K562 treated with DMSO at 1 percent for 48 hours (cell line): ENCODE results near the gene TMX2. TPM values are rescaled to one million over a fixed set of nuclear protein-coding genes. Genes with fewer than 3 reads are reported as not detected.

Experiments used
- total RNA-seq: library from RNA; unstranded; fragments of 300-600 nt; gene quantifications from 2 replicates; pipeline ENCODE4 v1.2.3, GENCODE V29; 2022; ENCODE audit warnings: low replicate concordance; ENCODE audit errors: extremely low read depth

TMX2 gene, protein sequence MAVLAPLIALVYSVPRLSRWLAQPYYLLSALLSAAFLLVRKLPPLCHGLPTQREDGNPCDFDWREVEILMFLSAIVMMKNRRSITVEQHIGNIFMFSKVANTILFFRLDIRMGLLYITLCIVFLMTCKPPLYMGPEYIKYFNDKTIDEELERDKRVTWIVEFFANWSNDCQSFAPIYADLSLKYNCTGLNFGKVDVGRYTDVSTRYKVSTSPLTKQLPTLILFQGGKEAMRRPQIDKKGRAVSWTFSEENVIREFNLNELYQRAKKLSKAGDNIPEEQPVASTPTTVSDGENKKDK
- total RNA-seq, result not detected in 2 replicates

DNA sequence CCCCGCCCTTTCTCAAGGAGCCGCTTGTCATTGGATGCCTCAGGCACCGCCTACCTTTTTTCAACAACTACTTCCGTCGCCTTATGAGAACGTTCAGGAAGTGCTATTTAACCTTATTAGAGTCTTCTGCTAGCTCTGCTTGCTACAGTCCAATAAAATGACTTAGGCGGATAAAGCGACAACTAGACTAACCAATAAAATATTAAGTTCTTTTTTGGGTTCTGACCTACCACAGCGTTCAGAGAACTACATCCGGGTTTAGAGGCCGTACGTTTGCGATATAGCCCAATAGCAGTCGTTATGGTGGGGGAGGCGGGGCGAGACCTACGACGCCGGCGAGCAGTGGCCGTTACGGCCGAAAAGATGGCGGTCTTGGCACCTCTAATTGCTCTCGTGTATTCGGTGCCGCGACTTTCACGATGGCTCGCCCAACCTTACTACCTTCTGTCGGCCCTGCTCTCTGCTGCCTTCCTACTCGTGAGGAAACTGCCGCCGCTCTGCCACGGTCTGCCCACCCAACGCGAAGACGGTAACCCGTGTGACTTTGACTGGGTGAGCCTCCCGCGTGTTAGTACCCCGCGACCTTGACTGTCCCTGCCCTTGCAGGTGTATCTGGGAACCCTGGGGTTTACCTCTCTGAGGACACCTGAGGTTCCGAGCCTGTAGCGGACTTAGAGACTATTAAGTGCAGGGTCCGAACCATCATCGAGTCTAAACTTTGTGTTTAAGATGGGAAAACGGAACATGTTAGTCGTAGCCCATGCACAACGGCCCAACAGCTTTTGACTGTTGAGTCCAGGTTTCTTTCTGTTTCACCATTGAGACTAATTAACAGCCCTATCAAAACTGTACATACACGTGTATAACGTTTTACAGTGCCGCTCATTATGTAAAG is at the start of gene TMX2:
TMX2 (plus strand) TSS at position 338 of the 895 bp plus-strand sequence; CDS start at position 364, 26 bp downstream.

DNA sequence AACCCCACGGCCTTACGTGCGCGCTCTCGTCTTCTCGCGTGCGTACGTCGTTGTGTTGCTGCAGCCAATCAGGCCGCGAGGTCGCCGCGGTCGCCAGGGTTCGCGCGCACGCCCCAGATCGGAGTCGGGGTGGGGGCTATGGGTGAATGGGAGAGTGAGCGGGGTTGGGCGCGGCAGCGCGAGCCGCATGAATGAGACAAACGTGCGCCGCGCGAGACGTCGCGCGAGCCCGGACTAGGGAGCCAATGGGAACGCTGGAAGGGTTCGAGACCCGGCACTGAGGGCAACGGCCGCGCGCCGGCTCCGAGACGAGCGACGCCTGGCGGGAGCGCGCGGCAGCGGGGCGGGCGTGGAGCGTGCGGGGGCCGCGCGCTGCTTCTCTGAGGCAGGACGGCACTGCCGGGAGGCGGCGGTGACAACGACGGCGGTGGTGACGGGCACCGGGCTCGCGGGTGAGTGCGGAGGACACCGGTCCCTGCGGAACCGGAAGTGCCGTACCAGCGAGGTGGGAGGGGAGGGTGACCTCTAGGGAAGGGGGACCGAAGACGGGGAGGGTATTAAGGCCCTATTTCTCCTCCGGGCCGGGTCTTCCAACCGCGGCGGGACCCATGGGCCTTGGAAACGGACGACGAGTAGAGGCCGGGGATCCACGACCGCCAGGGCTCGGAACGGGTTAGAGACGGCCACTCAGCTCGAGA is 44.5 kb upstream of the TMX2 start, which contains the start of gene ZDHHC5:
ZDHHC5 (plus strand) TSS at position 379 of the 698 bp plus-strand sequence. CDS start 4,977 bp downstream, outside the sequence.

DNA sequence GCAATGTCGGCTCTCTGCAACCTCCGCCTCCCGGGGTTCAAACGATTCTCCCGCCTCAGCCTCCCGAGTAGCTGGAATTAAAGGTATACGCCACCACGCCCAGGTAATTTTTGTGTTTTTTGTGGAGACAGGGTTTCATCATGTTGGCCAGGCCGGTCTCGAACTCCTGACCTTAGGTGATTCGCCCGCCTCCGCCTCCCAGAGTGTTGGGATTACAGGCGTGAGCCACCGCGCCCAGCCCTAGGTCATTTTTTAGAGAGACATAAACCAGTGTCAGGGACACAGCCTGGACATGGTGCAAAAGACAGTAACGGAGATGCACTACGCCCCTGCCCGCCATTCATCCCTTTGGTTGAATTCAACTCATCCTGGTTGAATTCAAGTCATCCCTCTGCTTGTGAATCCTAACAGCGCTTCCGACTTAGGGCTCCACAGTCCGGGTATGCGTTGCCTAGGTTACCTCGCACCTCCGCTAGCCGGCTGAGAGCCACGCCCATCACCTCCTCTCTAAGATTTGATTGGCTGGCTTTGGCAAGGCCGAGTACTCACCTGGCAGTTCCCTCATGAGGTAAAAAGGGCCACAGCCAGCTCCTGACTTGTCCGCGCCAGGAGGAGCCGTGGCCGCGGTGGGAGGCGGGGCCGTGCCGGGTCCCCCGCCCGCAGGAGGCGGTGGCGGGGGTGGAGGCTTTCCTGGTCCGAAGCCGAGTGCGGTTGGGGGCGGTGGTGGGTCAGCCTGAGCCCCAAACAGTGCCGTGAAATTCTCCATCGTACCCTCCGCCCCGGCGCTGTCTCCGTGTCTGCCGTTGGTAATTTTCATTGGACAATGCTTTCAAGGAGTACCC is 758 bp upstream of the TMX2 start, which contains the start of gene MED19:
MED19 (minus strand) TSS at position 802 of the 842 bp plus-strand sequence; CDS start at position 766, 36 bp downstream.

DNA sequence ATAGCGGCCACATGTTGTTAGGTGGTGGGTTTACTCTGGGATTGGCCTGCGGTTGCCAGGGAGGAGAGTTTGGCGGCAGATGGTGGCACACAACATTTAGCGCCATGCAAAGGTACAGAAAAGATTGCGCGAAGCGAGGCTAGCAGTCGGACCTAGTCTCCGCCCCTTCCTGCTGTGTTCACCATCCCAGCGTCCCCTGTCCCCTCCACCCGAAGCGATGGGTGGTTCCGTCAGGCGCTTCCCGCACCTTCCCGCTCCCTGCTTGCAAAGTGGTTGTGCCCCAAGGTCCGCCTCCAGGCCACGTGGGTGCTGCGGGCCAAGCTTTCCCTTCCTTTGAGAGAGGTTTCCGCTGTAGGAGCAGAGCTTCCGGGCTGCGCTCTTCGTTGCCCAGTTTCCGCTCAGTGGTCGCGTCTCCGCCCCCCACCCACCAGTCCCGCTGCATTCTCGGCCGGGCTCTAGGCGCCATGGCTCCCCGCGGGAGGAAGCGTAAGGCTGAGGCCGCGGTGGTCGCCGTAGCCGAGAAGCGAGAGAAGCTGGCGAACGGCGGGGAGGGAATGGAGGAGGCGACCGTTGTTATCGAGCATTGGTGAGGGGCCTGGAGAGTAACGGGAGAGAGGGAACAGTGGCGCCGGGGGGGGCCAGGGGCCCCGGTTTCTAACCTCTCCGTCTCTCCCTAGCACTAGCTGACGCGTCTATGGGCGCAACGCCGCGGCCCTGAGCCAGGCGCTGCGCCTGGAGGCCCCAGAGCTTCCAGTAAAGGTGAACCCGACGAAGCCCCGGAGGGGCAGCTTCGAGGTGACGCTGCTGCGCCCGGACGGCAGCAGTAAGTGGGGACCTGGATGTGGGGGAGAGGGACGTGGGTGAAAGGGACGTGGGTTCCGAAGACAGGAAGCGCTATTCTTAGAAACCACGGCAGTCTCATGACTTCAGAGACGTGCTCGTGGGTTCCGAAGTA is 29.0 kb downstream of the TMX2 start, which contains the start of gene SELENOH:
SELENOH (plus strand) TSS at position 360 of the 955 bp plus-strand sequence; CDS start at position 465, 105 bp downstream.

DNA sequence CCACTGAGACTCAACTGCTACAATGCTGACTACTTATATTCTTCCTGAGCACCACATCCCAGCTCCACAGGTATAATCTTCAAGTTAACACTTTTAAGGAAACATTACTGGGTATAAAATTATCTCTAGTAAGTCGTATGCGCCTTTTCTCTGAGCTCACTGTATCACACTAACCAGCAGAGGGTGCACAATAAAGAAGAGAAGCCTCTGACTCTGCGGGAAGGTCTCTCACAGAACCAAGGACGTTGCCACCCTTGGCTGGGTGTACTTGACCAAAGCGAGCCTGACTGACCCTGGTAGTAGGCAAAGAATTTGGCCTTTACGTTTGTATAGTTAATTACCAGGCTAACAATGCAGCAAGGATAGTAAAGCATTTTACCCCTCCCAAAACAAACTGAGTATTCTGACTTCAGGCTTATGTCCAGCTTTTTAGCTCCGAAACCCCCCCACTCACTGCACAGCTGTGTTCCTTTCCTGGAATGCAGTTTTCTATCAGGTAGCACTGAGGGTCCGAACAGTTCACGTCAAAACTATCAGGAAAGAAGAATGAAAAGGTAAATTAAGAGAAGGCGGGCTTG is 39.4 kb downstream of the TMX2 start, which contains the start of gene BTBD18:
BTBD18 (minus strand) TSS at position 144 of the 578 bp plus-strand sequence. CDS start 631 bp downstream, outside the sequence.

DNA sequence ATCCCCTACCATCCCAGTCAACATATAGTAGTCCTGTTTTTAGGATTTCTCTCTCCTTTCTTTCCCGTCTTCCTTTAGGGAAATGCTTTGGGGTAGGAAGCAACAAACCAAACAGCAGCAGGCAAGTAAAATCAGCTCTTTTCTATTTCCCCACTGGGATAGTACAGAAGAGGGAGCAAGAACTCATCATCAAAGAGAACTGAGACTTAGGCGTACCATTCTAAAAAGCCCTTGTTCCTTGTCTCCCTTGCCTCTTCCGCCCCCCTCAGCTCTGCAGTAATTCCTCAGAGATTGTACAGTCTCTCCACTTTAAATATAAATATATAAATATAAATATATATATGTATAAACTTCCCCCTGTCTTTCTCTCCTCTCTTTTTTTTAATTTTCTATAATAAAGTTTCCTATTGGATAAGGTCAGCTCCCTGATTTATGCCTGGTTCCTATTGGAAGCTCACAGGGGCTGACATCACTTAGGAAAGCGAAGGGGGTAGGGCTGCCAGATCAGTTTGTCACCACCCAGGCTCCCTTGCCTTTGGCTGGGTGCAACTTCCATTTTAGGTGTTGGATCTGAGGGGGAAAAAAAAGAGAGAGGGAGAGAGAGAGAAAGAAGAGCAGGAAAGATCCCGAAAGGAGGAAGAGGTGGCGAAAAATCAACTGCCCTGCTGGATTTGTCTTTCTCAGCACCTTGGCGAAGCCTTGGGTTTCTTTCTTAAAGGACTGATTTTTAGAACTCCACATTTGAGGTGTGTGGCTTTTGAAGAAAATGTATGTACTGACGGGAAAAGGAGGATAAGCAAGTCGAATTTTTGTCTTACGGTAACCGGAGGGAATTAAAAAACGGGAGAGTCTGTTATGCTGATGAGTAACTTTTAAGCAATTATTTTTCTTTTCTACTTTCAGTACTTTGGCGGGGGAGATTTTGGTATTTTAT is 49.2 kb downstream of the TMX2 start, which contains the start of gene CTNND1:
CTNND1 (plus strand) TSS at position 502 of the 934 bp plus-strand sequence. CDS start 29,677 bp downstream, outside the sequence.

Other genes with a start within 250 kb of the TMX2 start
- gene SLC43A1, start 196.9 kb upstream of the TMX2 start, total RNA-seq, result not detected in 2 replicates
- gene TIMM10, start 181.8 kb upstream of the TMX2 start, total RNA-seq, result not detected in 2 replicates
- gene SMTNL1, start 175.0 kb upstream of the TMX2 start, total RNA-seq, result not detected in 2 replicates
- gene UBE2L6, start 144.9 kb upstream of the TMX2 start, total RNA-seq, result not detected in 2 replicates
- gene SERPING1, start 114.9 kb upstream of the TMX2 start, total RNA-seq, result not detected in 2 replicates
- gene YPEL4, start 62.7 kb upstream of the TMX2 start, total RNA-seq, result not detected in 2 replicates
- gene CLP1, start 54.8 kb upstream of the TMX2 start, total RNA-seq, result not detected in 2 replicates
- gene ZDHHC5, start 44.5 kb upstream of the TMX2 start, total RNA-seq, result not detected in 2 replicates
- gene MED19, start 378 bp upstream of the TMX2 start, total RNA-seq, result not detected in 2 replicates
- not detected in 2 replicates for gene SELENOH, start 28.9 kb downstream of the TMX2 start, total RNA-seq
- not detected in 2 replicates for gene BTBD18, start 39.2 kb downstream of the TMX2 start, total RNA-seq
- not detected in 2 replicates for gene CTNND1, start 49.2 kb downstream of the TMX2 start, total RNA-seq